Effector CD4-positive, alpha-beta T cell (primary cell): ENCODE data around the gene TEX13B. TPM values are rescaled to one million over a fixed set of nuclear protein-coding genes. Genes with fewer than 3 reads are reported as not detected.
"Not testable (repeated sequence)": the region's sequence is repeated elsewhere in the genome, so short reads cannot be mapped to it uniquely, and the experiment has no call there.

Source experiments
- DNase-seq: peaks from one replicate; pipeline ENCODE4 v3.0.0-alpha.2; 2020
- total RNA-seq: gene quantifications from one replicate; lab custom pipeline; 2026; lab: John Stamatoyannopoulos, UW

The TEX13B gene
- total RNA-seq, result not detected

GRCh38 chrX:107982356-107982755 lies at the start of gene TEX13B:
Gene TEX13B, minus strand, starts transcription at chrX:107982370. Its CDS starts 243 bp downstream, at chrX:107982127.
- DNase-seq, result no peak

- no peak for DNase-seq
These were observed 48.0 kb upstream of the TEX13B start for GRCh38 chrX:108029928-108030711.

GRCh38 chrX:108028854-108029253 lies 46.7 kb upstream of the TEX13B start:
- no peak for DNase-seq

GRCh38 chrX:108025954-108026600 lies 43.9 kb upstream of the TEX13B start:
- DNase-seq, result no peak

- no peak for DNase-seq
These were observed 43.2 kb upstream of the TEX13B start for GRCh38 chrX:108025376-108025775.

GRCh38 chrX:108022491-108023089 lies 40.4 kb upstream of the TEX13B start:
- DNase-seq, result no peak

GRCh38 chrX:108020631-108021030 lies 38.5 kb upstream of the TEX13B start:
- DNase-seq, result no peak

GRCh38 chrX:108019382-108019875 lies 37.3 kb upstream of the TEX13B start:
- no peak for DNase-seq

- DNase-seq, result peak; percentile 37
These were observed 36.6 kb upstream of the TEX13B start for GRCh38 chrX:108018656-108019381.

GRCh38 chrX:108001218-108001814 lies 19.1 kb upstream of the TEX13B start:
- DNase-seq, result no peak

GRCh38 chrX:108000751-108001150 lies 18.6 kb upstream of the TEX13B start:
- DNase-seq, result no peak

- DNase-seq, result no peak
These were observed 14.0 kb upstream of the TEX13B start for GRCh38 chrX:107996124-107996523.

- DNase-seq, result no peak
These were observed 2.9 kb upstream of the TEX13B start for GRCh38 chrX:107985033-107985432.

- DNase-seq, result no peak
These were observed 2.6 kb downstream of the TEX13B start for GRCh38 chrX:107979534-107979933.

- no peak for DNase-seq
These were observed 3.4 kb downstream of the TEX13B start for GRCh38 chrX:107978707-107979307.

- no peak for DNase-seq
These were observed 4.1 kb downstream of the TEX13B start for GRCh38 chrX:107978071-107978470.

GRCh38 chrX:107971636-107972035 lies 10.5 kb downstream of the TEX13B start:
- DNase-seq, result no peak

GRCh38 chrX:107970073-107970472 lies 12.1 kb downstream of the TEX13B start:
- no peak for DNase-seq

GRCh38 chrX:107968623-107969022 lies 13.5 kb downstream of the TEX13B start:
- no peak for DNase-seq

- DNase-seq, result not testable (repeated sequence)
These were observed 26.8 kb downstream of the TEX13B start for GRCh38 chrX:107955337-107955736.

GRCh38 chrX:107940095-107940494 lies 42.1 kb downstream of the TEX13B start:
- no peak for DNase-seq

GRCh38 chrX:107936434-107936730 lies 45.8 kb downstream of the TEX13B start:
- DNase-seq, result no peak
